ENCODE measurements around the gene WDR59.
A peak's percentile ranks its signal among the peaks of the same experiment; 100 is the strongest.

WDR59 gene

DNA sequence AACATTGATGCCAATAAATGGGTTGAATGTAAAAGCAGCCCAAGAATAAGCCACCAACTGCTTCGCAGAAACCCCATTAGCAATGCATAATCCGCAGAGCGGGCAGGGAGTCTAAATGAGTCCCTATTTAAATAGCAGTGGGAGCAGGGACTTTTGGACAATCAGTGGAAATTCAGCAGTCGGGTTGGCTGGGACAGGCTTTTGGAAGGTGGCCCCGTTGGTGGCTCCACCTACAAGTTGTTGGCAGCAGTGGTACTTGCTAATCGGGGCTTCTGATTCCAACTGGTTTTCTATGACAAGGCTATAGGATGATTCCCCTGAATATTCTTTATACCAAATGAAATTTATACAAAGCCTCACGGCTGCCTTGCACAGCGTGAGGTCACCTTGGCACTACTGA, 86.3 kb downstream of the WDR59 start:
- Mint-ChIP-seq H3K36me3 (ENCODE audit: insufficient read depth) (peaks cover 20% of the 10 kb centered on the region), H3K27me3 (no peaks in the 10 kb centered on the region), H3K4me3 (no peak overlapping the region), H3K4me1 (ENCODE audit: low read depth in 2 of 2) (peaks cover 0 to 1% of the 10 kb centered on the region in 2 donors), H3K27ac (no peak overlapping the region), H3K9me3 (no peaks in the 10 kb centered on the region)
- DNase-seq: no peak
- ATAC-seq (replicated peaks): no peak

- Mint-ChIP-seq H3K9me3 (no peaks in the 10 kb centered on the region), H3K36me3 (ENCODE audit: insufficient read depth) (peaks cover 22% of the 10 kb centered on the region), H3K4me1 (ENCODE audit: low read depth in 2 of 2) (peaks cover 0 to 1% of the 10 kb centered on the region in 2 donors), H3K4me3 (no peak overlapping the region), H3K27ac (no peak overlapping the region), H3K27me3 (no peaks in the 10 kb centered on the region)
- ATAC-seq (replicated peaks): no peak
- DNase-seq: no peak
These were observed 88.2 kb downstream of the WDR59 start for GRCh38 chr16:74896389-74897370.

DNA sequence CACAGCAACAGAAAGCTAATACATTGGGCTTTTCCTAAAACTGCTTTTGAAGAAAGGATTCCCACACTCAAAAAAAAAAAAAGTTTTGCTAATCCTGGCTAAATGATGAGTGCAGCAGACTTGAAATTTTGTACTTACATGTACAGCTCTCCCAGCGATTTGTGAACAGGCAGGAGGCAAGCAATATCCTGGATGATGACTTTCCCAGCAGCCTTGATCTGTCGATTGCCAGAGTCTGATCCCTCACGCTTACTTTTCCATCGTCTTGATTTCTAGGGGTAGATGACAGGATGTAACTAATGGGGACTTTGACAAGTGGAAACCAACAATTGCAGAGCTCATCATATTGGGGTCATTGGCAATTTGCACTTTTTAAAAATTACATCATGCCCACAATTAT, 91.4 kb downstream of the WDR59 start:
- no peaks in the 10 kb centered on the region for H3K27me3 Mint-ChIP-seq
- DNase-seq: no peak

GRCh38 chr16:74892574-74893461, 92.1 kb downstream of the WDR59 start:
- H3K27ac Mint-ChIP-seq: peak overlapping the region in 1 of 2 donors; percentile 60

More for the DNA sequence above, 91.4 kb downstream of the WDR59 start:
- Mint-ChIP-seq H3K27ac (peak overlapping the region; percentile 29 to 60), H3K36me3 (ENCODE audit: insufficient read depth) (peaks cover 47% of the 10 kb centered on the region), H3K9me3 (no peaks in the 10 kb centered on the region), H3K4me3 (no peak overlapping the region), H3K4me1 (ENCODE audit: low read depth in 2 of 2) (peaks cover 0 to 12% of the 10 kb centered on the region in 2 donors)
- ATAC-seq (replicated peaks): no peak

DNA sequence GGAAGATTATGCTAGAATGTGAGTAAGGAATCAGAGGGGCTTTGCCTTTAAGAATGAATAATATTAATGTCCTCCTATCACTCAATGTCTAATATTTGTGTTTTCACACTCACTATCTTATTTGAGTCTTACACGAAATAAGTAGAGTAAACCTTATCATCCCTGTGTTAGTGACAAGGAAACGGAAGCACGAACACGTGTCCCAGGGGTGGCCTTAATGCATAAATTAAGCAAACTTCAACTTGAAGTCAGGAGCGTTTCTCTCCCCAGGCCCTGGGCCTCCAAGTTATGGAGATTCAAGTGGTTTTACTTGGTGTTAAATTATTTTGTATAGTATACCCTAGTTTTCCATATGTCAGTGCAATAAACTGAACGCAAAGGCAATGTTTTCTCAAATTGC, 96.0 kb downstream of the WDR59 start:
- no peaks in the 10 kb centered on the region for H3K27me3 Mint-ChIP-seq
- H3K36me3 Mint-ChIP-seq (ENCODE audit: insufficient read depth): peaks cover 87% of the 10 kb centered on the region
- H3K4me1 Mint-ChIP-seq (ENCODE audit: low read depth in 2 of 2): peaks cover 0 to 27% of the 10 kb centered on the region in 2 donors
- H3K9me3 Mint-ChIP-seq: no peaks in the 10 kb centered on the region
- peak overlapping the region; percentile 68 to 91 for H3K27ac Mint-ChIP-seq
- DNase-seq (peak in 1 of 3 experiments; percentile 2), ATAC-seq (replicated peaks) (peak; percentile 51)
- peak overlapping the region in 1 of 2 donors; percentile 51 for H3K4me3 Mint-ChIP-seq

More at GRCh38 chr16:74892574-74893461, 92.1 kb downstream of the WDR59 start:
- H3K36me3 Mint-ChIP-seq (ENCODE audit: insufficient read depth): peaks cover 54% of the 10 kb centered on the region
- DNase-seq (no peak), ATAC-seq (replicated peaks) (no peak)
- peaks cover 0 to 16% of the 10 kb centered on the region in 2 donors for H3K4me1 Mint-ChIP-seq (ENCODE audit: low read depth in 2 of 2)
- H3K4me3 Mint-ChIP-seq: no peak overlapping the region
- H3K27me3 Mint-ChIP-seq: no peaks in the 10 kb centered on the region
- no peaks in the 10 kb centered on the region for H3K9me3 Mint-ChIP-seq

DNA sequence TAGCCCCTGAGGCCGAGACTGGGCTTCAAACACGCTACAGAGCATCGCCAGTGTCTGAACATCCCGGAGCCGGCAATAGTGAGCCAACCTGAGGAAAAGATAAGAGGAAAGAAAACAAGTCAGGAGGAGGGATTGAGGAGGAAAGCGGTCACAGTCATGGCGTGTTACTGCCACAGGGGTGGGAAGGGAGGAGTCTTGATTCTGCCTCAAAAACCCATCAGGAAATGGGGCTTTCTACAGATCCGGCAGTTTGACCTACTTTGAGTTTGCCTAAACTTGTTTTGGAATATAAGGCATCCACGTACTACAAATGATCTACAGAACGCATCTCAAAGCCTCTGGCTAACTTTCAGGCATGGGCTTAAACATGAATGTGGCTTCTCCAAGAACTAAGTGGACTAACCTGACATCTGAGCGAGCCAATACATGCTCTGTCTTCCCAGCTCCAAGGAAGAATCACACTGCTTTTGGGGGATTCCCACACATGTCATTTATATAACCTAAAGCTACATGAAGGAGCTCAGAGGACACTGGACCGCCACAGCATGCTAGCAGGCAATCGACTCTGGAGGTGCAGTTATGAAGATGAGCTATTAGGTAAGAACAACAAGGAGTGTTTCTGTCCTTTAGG, 96.6 kb downstream of the WDR59 start:
- Mint-ChIP-seq H3K9me3 (no peaks in the 10 kb centered on the region), H3K4me3 (peak overlapping the region in 1 of 2 donors; percentile 51), H3K27me3 (no peaks in the 10 kb centered on the region), H3K4me1 (ENCODE audit: low read depth in 2 of 2) (peaks cover 0 to 30% of the 10 kb centered on the region in 2 donors), H3K36me3 (ENCODE audit: insufficient read depth) (peaks cover 89% of the 10 kb centered on the region), H3K27ac (peak overlapping the region; percentile 68 to 91)
- ATAC-seq (replicated peaks): peak; percentile 87
- DNase-seq: peak in 2 of 3 experiments; percentile 28

DNA sequence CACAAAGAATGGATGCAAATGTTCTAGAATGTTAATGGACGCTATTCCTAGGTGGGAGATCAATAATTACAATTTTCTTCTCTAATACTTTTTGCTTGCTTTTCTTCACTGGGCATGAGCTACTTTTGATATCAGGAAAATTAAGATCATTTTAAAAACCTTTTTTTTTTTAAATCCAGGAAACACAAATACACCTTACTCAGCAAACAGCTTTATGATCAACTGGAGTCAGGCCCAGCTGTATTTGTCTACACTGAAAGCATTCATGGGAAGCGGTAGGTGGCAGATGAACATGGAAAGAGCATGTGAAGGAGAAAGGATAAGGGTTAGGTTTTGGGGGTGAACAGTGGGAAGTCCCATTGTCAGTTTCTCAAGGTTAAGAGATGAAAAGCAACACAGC, 97.8 kb downstream of the WDR59 start:
- peak overlapping the region in 1 of 2 donors; percentile 51 for H3K4me3 Mint-ChIP-seq
- H3K27ac Mint-ChIP-seq: peak overlapping the region; percentile 69 to 91

GRCh38 chr16:74877706-74878105, 107.2 kb downstream of the WDR59 start:
- Mint-ChIP-seq H3K9me3 (no peaks in the 10 kb centered on the region), H3K36me3 (ENCODE audit: insufficient read depth) (peaks cover 40% of the 10 kb centered on the region), H3K4me1 (ENCODE audit: low read depth in 2 of 2) (peaks cover 0 to 9% of the 10 kb centered on the region in 2 donors), H3K4me3 (no peak overlapping the region), H3K27ac (peak overlapping the region in 1 of 2 donors; percentile 20), H3K27me3 (no peaks in the 10 kb centered on the region)
- DNase-seq: no peak
- ATAC-seq (replicated peaks): no peak

More for the DNA sequence above, 97.8 kb downstream of the WDR59 start:
- Mint-ChIP-seq H3K36me3 (ENCODE audit: insufficient read depth) (peaks cover 92% of the 10 kb centered on the region), H3K27me3 (no peaks in the 10 kb centered on the region), H3K9me3 (no peaks in the 10 kb centered on the region), H3K4me1 (ENCODE audit: low read depth in 2 of 2) (peaks cover 0 to 30% of the 10 kb centered on the region in 2 donors)
- ATAC-seq (replicated peaks): no peak
- DNase-seq: no peak

DNA sequence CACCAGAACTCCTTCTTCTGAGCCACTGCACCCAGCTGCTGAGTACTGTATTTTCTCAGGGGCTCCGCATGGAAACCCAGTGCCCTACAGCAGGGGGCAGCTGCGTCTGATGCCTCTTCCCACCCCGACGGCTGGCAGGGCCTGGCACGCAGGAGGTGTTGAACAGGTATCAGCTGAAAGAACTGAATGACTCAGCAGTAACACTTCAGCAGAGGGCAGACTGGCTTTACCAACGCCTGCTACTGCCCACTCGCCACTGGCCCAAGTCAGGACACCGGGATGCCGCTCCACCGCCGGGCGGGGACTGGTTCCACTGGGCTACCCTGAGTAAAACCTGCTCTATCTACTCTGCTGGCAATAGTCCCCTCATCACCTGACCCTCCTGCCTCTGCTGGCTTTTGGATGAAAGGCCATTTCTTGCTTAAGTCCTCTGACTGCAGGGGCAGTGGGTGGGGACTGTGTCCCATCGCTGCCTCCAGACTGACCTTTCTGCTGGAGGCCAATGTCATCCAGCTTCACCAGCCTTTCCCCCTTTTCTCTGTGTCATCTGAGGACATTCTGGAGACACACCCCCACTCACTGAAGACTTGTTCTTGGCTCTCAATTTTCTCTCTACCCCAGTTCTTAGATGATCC, 109.9 kb downstream of the WDR59 start:
- peak; percentile 40 for ATAC-seq (replicated peaks)
- Mint-ChIP-seq H3K9me3 (no peaks in the 10 kb centered on the region), H3K27ac (peak overlapping the region; percentile 30 to 81), H3K4me1 (ENCODE audit: low read depth in 2 of 2) (peaks cover 0 to 9% of the 10 kb centered on the region in 2 donors), H3K4me3 (peak overlapping the region in 1 of 2 donors; percentile 17), H3K27me3 (no peaks in the 10 kb centered on the region), H3K36me3 (ENCODE audit: insufficient read depth) (peaks cover 39% of the 10 kb centered on the region)
- no peak for DNase-seq

DNA sequence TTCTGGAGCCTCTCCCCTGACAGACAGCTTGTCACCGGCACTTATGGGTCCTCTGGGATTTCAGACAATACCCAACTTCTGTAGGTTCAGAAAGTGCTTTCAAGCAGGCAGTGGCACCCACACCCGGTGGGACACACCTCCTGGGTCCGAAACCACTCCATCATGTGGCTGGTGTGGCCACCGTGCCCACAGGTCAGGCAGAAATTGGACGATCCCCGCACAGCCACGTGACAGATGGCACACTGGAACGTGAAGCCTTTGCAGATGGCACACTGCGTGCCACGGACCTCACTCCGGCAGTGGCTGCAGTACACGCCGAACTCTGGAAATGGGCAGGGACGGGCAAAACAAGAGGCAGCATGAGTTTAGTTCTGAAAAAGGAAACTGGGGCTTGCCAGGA, 110.8 kb downstream of the WDR59 start:
- Mint-ChIP-seq H3K36me3 (ENCODE audit: insufficient read depth) (peaks cover 39% of the 10 kb centered on the region), H3K27me3 (no peaks in the 10 kb centered on the region), H3K4me3 (peak overlapping the region in 1 of 2 donors; percentile 19), H3K27ac (peak overlapping the region in 1 of 2 donors; percentile 81), H3K4me1 (ENCODE audit: low read depth in 2 of 2) (peaks cover 0 to 13% of the 10 kb centered on the region in 2 donors), H3K9me3 (no peaks in the 10 kb centered on the region)
- ATAC-seq (replicated peaks) (no peak), DNase-seq (no peak)

- no peaks in the 10 kb centered on the region for H3K27me3 Mint-ChIP-seq
- H3K4me3 Mint-ChIP-seq: no peak overlapping the region
- no peaks in the 10 kb centered on the region for H3K9me3 Mint-ChIP-seq
- DNase-seq: no peak
- H3K27ac Mint-ChIP-seq: no peak overlapping the region
- no peak for ATAC-seq (replicated peaks)
- H3K36me3 Mint-ChIP-seq (ENCODE audit: insufficient read depth): peaks cover 34% of the 10 kb centered on the region
- peaks cover 9 to 22% of the 10 kb centered on the region in 2 donors for H3K4me1 Mint-ChIP-seq (ENCODE audit: low read depth in 2 of 2)
These were observed 112.6 kb downstream of the WDR59 start for GRCh38 chr16:74872302-74872701.

GRCh38 chr16:74871608-74872007, 113.3 kb downstream of the WDR59 start:
- ATAC-seq (replicated peaks): no peak
- H3K27me3 Mint-ChIP-seq: no peaks in the 10 kb centered on the region
- DNase-seq: no peak
- H3K9me3 Mint-ChIP-seq: no peaks in the 10 kb centered on the region
- H3K36me3 Mint-ChIP-seq (ENCODE audit: insufficient read depth): peaks cover 30% of the 10 kb centered on the region
- H3K27ac Mint-ChIP-seq: peak overlapping the region in 1 of 2 donors; percentile 35
- H3K4me3 Mint-ChIP-seq: no peak overlapping the region
- peaks cover 9 to 22% of the 10 kb centered on the region in 2 donors for H3K4me1 Mint-ChIP-seq (ENCODE audit: low read depth in 2 of 2)

Data from effector memory CD8-positive, alpha-beta T cell (primary cell).